SH-SY5Y (cell line): ENCODE measurements around the gene APIP.

Experiments
- GATA2 ChIP-seq: IDR thresholded peaks from 2 replicates; pipeline ENCODE4 v1.6.1; 2011; ENCODE audit warnings: mild to moderate bottlenecking, low read depth, low read length
- GATA3 ChIP-seq: IDR thresholded peaks from 2 replicates; pipeline ENCODE4 v1.6.1; 2011; ENCODE audit warnings: low read depth, mild to moderate bottlenecking, low read length, moderate library complexity

GRCh38 chr11:34915136-34916014, 804 bp downstream of the APIP start:
- TF ChIP-seq GATA3 (no peak), GATA2 (no peak)
